Gastroesophageal sphincter (tissue), 4 donors: ENCODE measurements around the gene GNAI3. TPM values are rescaled to one million over a fixed set of nuclear protein-coding genes. Genes with fewer than 3 reads are reported as not detected.

ENCODE experiments used
- ATAC-seq: fragments of 150-250 bp; one replicate; pipeline ENCODE4 v1.9.1; 2016; ENCODE audit warnings: mild to moderate bottlenecking, moderate library complexity
- H3K27ac ChIP-seq, 4 donors: fragments of 200-600 bp; sonication (generic) in 3 of 4; 1 replicate in 3 of 4; 2 replicates in 1 of 4; pipeline ENCODE4 v1.5.1; 2016 to 2019
- H3K27me3 ChIP-seq: fragments of 200-600 bp; sonication (generic); one replicate; pipeline ENCODE4 v1.5.1; 2019
- H3K36me3 ChIP-seq, 2 donors: fragments of 200-600 bp; sonication (generic); one replicate each; pipeline ENCODE4 v1.5.1; 2019; ENCODE audit warnings: control low read depth in 1 of 2
- H3K4me1 ChIP-seq, 3 donors: fragments of 200-600 bp; sonication (generic); 1 replicate in 2 of 3; 2 replicates in 1 of 3; pipeline ENCODE4 v1.5.1; 2016 to 2019; ENCODE audit warnings: control low read depth in 2 of 3
- H3K4me3 ChIP-seq, 2 donors: fragments of 200-600 bp; sonication (generic); one replicate each; pipeline ENCODE4 v1.5.1; 2019; ENCODE audit warnings: mild to moderate bottlenecking in 1 of 2, moderate library complexity in 1 of 2
- H3K9me3 ChIP-seq, 3 donors: fragments of 200-600 bp; sonication (generic); one replicate each; pipeline ENCODE4 v1.5.1; 2017 to 2019; ENCODE audit warnings: control low read depth in 2 of 3
- EP300 ChIP-seq: sonication (generic); formaldehyde crosslinking; IDR thresholded peaks from one replicate; pipeline ENCODE4 v1.6.1; 2017; ENCODE audit warnings: antibody characterized with exemption, mild to moderate bottlenecking
- POLR2A ChIP-seq, 2 donors: fragments of 450-650 bp; IDR thresholded peaks; one replicate each; pipeline ENCODE4 v1.6.1; 2017; ENCODE audit warnings: antibody characterized with exemption in 2 of 2, mild to moderate bottlenecking in 2 of 2, moderate library complexity in 1 of 2
- POLR2AphosphoS5 ChIP-seq: sonication (generic); formaldehyde crosslinking; IDR thresholded peaks from one replicate; pipeline ENCODE4 v1.6.1; 2017; ENCODE audit warnings: antibody characterized with exemption
- WGBS, 2 donors: methylation state at CpG; one replicate each; pipeline ENCODE4 v1.1.5; 2018; ENCODE audit warnings: low coverage in 1 of 2; 5-methylcytosine and 5-hydroxymethylcytosine counted together
- total RNA-seq, 4 donors: library from RNA; depleted of rRNA; stranded (reverse); fragments of >200 nt; gene quantifications; one replicate each; pipeline ENCODE4 v1.1.0, GENCODE V29; 2016
- TF ChIP-seq, protein P1 (sequence below), 4 experiments: fragments of 200-600 bp in 2 of 4; fragments of 450-650 bp in 2 of 4; sonication (generic) in 1 of 4; IDR thresholded peaks; one replicate each; pipeline ENCODE4 v1.5.1; 2017 to 2019; ENCODE audit warnings: antibody characterized with exemption in 4 of 4, mild to moderate bottlenecking in 2 of 4, moderate library complexity in 2 of 4

The GNAI3 gene
- total RNA-seq, 4 donors from 2014 or later, result 6.6 to 9.4 (median 8.0) TPM

GRCh38 chr1:109622137-109622892, 73.9 kb downstream of the GNAI3 start:
- Histone ChIP-seq H3K9me3 (no peaks in the 10 kb centered on the region), H3K36me3 (peaks cover 0 to 20% of the 10 kb centered on the region in 2 donors), H3K4me3 (peak overlapping the region in 1 of 2 donors; percentile 66), H3K27me3 (no peaks in the 10 kb centered on the region), H3K4me1 (peaks cover 0 to 71% (median 37%) of the 10 kb centered on the region in 3 donors), H3K27ac (peak overlapping the region in 2 of 4 donors; percentile 14 to 85)
- TF ChIP-seq POLR2AphosphoS5, result no peak
- no peak for TF ChIP-seq EP300
- TF ChIP-seq POLR2A (IDR thresholded peaks at IDR 0.05), result no peak
- TF ChIP-seq, protein P1, sequence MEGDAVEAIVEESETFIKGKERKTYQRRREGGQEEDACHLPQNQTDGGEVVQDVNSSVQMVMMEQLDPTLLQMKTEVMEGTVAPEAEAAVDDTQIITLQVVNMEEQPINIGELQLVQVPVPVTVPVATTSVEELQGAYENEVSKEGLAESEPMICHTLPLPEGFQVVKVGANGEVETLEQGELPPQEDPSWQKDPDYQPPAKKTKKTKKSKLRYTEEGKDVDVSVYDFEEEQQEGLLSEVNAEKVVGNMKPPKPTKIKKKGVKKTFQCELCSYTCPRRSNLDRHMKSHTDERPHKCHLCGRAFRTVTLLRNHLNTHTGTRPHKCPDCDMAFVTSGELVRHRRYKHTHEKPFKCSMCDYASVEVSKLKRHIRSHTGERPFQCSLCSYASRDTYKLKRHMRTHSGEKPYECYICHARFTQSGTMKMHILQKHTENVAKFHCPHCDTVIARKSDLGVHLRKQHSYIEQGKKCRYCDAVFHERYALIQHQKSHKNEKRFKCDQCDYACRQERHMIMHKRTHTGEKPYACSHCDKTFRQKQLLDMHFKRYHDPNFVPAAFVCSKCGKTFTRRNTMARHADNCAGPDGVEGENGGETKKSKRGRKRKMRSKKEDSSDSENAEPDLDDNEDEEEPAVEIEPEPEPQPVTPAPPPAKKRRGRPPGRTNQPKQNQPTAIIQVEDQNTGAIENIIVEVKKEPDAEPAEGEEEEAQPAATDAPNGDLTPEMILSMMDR (IDR thresholded peaks at IDR 0.05), result no peak
- no peak for ATAC-seq
- 72 to 100% methylated on average over 3 to 5 of the region's 11 CpGs for WGBS, 2 donors

GRCh38 chr1:109622895-109623294, 74.5 kb downstream of the GNAI3 start:
- Histone ChIP-seq H3K27me3 (no peaks in the 10 kb centered on the region), H3K4me1 (peaks cover 0 to 71% (median 37%) of the 10 kb centered on the region in 3 donors)
- 100% methylated on average over 1 of the region's 3 CpGs; no CpG with 5 or more reads in 1 of the 2 donors for WGBS, 2 donors

DNA sequence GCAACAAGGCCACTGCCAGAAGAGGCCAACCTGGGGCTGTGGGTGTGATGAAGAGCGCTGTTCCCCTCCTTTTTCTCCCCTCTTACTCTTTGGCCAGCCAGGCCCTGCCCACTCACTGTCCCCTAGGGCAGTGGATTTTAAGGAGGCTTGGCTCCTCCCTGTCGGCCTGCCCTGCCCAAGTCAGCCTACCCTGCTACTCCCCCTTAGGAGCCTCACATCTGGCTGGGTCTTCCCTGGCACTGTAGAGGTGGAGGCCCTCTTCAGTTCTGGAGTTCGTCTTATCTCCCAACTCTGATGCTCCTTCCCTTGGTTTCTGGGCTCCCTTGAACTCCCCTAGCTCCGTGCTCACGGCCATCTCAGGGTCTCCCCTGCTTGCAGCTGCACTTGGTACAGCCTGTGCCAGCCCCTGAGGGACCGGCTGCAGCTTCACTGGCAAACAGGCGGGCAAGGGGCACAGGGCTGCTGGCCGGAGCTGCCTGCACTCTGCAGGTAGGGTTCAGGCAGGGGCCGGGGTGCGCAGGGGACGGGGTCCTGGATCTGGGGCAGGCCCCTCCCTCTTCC, 75.3 kb downstream of the GNAI3 start:
- WGBS, 2 donors, result 46% methylated on average over 3 of the region's 11 CpGs; no CpG with 5 or more reads in 1 of the 2 donors
- Histone ChIP-seq H3K4me1 (peaks cover 0 to 68% (median 37%) of the 10 kb centered on the region in 3 donors), H3K9me3 (no peaks in the 10 kb centered on the region), H3K27ac (peak overlapping the region in 3 of 4 donors; percentile 46 to 66 (median 57)), H3K36me3 (peaks cover 0 to 34% of the 10 kb centered on the region in 2 donors), H3K4me3 (peak overlapping the region in 1 of 2 donors; percentile 35), H3K27me3 (no peaks in the 10 kb centered on the region)
- no peak for ATAC-seq
- TF ChIP-seq, protein P1 (IDR thresholded peaks at IDR 0.05), result no peak
- TF ChIP-seq POLR2AphosphoS5, result no peak
- TF ChIP-seq EP300, result no peak
- no peak for TF ChIP-seq POLR2A (IDR thresholded peaks at IDR 0.05)

More at GRCh38 chr1:109622895-109623294, 74.5 kb downstream of the GNAI3 start:
- peak overlapping the region in 1 of 4 donors; percentile 3 for H3K27ac ChIP-seq
- peaks cover 0 to 26% of the 10 kb centered on the region in 2 donors for H3K36me3 ChIP-seq
- TF ChIP-seq, protein P1 (IDR thresholded peaks at IDR 0.05), result no peak
- TF ChIP-seq EP300, result no peak
- no peak for TF ChIP-seq POLR2AphosphoS5
- no peak for TF ChIP-seq POLR2A (IDR thresholded peaks at IDR 0.05)
- ATAC-seq, result no peak
- H3K4me3 ChIP-seq, result no peak overlapping the region
- no peaks in the 10 kb centered on the region for H3K9me3 ChIP-seq

- ATAC-seq, result no peak
- Histone ChIP-seq H3K9me3 (no peaks in the 10 kb centered on the region), H3K4me1 (peaks cover 0 to 61% (median 31%) of the 10 kb centered on the region in 3 donors), H3K4me3 (peak overlapping the region in 1 of 2 donors; percentile 35), H3K27me3 (no peaks in the 10 kb centered on the region), H3K27ac (peak overlapping the region in 3 of 4 donors; percentile 46 to 66 (median 57)), H3K36me3 (peaks cover 0 to 41% of the 10 kb centered on the region in 2 donors)
- WGBS, 2 donors, result no CpG with 5 or more reads among the region's 17 CpGs
- no peak for TF ChIP-seq POLR2A (IDR thresholded peaks at IDR 0.05)
- no peak for TF ChIP-seq EP300
Measured at GRCh38 chr1:109624201-109625010, 76.0 kb downstream of the GNAI3 start.

DNA sequence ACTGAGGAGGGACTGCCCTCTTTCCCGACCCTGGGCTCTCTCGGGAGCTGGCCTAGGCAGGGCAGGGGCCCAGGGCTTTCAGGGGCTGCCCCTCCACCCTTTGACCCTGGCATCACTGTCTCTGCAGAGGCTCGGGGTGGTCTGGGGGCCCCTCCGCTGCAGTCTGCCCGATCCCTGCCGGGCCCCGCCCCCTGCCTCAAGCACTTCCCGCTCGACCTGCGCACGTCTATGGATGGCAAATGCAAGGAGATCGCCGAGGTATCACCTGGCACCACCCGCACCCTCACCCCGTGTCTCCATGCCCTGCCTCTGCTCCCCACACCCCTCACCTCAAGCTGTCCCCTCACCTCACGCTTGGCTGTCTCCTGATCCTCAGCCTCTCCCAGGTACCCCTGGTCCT, 76.8 kb downstream of the GNAI3 start:
- WGBS, 2 donors, result 66% methylated on average over 13 of the region's 16 CpGs; no CpG with 5 or more reads in 1 of the 2 donors
- Histone ChIP-seq H3K36me3 (peaks cover 0 to 49% of the 10 kb centered on the region in 2 donors), H3K4me3 (no peak overlapping the region), H3K4me1 (peaks cover 0 to 53% (median 26%) of the 10 kb centered on the region in 3 donors), H3K9me3 (no peaks in the 10 kb centered on the region), H3K27me3 (no peaks in the 10 kb centered on the region), H3K27ac (peak overlapping the region in 1 of 4 donors; percentile 24)
- TF ChIP-seq, protein P1 (IDR thresholded peaks at IDR 0.05), result no peak
- TF ChIP-seq POLR2A (IDR thresholded peaks at IDR 0.05) (no peak), EP300 (no peak), POLR2AphosphoS5 (no peak)
- no peak for ATAC-seq
